GM21576 (cell line): Measurements from ENCODE around the gene XNDC1N.
A peak's percentile ranks its signal among the peaks of the same experiment; 100 is the strongest.
"Not testable (repeated sequence)": the region's sequence is repeated elsewhere in the genome, so short reads cannot be mapped to it uniquely, and the experiment has no call there.

ENCODE experiments used
- ATAC-seq: cut with Tn5 transposase; IDR thresholded peaks from one replicate; pipeline ENCODE4 v1.9.1; 2021; ENCODE audit warnings: mild to moderate bottlenecking, moderate library complexity; ENCODE audit not compliant: unreplicated experiment

Gene XNDC1N

DNA sequence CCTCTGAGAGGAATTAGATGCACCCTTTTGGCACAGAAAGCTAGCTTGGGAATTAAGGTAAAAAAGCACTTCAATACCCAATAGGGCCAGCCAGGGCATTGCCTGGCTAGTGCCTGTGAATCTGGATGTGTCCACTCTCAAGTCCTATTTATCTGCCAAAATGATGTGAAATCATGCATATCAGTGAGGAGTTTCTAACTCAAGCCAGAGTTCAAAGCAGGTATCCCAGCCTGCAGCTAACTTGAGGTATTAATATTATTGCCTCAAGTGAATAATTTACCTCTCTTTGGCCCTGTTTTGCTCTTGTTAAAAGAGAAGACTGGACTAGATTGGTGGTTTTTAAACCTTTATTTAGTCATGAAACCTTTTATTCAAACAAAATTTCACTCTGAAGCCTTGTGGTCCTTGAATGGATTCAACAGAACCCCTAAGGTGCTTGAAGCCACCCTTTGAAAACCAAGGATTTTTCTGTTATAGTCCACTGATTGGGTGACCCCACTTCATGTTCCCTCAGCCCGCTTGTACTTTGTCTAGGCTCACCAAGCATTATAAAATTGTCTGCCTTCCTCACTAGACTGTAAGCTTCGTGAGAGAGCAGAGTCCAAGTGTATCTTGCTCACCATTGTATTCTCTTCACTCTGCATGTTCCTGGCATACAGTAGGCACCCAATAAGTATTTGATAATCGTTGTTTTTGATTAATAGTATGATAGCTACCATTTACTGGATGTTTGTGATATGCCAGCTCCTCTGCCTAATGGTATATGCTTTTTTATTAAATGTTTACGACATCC, 4.9 kb upstream of the XNDC1N start:
- ATAC-seq, result no peak

DNA sequence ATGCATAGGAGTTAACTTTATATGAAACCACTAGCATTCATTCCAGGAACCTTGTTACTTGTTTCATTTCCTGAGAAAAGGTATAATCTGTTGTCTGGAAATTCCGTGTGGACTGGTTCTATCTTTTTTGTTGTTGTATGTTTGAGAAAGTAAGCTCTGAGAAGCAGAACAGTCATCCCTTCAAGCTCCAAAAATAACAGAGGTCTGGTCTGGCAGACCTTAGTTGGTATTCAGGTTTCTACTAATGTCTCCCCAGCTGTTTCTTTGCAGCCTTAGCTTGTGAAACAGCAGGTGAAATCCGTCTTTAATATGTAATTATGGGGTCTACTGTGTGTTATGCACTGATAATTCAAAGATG, 2.8 kb upstream of the XNDC1N start:
- ATAC-seq, result no peak

DNA sequence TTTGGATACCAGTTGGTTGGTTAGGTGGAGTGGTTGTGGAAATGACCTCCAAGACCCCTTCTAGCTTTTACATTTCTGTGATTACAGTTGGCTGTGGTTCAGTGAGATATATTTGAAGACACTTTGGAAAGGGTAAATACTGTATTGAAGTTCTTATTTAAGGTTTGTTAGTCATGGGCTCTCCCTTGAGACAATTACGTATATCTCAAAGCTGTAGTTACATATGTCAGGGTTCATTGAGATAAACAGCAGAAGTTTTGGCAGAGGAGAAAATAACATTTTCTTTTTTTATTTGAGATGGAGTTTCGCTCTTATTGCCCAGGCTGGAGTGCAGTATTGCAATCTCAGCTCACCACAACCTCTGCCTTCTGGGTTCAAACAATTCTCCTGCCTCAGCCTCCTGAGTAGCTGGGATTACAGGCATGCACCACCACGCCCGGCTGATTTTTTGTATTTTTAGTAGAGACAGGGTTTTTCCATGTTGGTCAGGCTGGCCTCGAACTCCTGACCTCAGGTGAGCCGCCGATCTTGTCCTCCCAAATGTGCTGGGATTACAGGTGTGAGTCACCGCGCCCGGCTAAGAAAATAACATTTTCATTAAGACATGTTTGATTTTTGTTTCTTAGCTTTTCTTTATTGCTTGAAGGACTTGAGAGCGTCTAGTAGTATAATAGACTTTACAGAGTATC, 2.3 kb upstream of the XNDC1N start:
- no peak for ATAC-seq

DNA sequence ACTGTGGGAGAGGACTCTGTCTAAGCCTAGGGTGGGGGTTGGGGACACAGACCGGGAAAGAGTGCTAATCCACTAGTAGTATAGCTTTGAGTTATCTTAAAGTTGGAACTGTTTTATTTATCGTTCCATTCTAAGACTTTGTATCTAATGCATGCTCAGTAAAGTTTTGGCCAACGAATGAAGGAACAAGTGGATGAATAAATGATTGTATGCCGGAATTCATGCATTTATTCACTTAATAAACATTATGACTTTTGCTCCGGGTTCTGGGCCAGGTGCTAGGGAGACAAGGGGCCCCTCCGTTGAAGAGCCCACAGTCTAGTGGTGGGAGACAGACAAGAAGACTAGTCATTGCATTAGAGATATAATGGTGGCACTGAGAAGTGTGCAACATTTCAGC, 1.1 kb upstream of the XNDC1N start:
- ATAC-seq, result no peak

DNA sequence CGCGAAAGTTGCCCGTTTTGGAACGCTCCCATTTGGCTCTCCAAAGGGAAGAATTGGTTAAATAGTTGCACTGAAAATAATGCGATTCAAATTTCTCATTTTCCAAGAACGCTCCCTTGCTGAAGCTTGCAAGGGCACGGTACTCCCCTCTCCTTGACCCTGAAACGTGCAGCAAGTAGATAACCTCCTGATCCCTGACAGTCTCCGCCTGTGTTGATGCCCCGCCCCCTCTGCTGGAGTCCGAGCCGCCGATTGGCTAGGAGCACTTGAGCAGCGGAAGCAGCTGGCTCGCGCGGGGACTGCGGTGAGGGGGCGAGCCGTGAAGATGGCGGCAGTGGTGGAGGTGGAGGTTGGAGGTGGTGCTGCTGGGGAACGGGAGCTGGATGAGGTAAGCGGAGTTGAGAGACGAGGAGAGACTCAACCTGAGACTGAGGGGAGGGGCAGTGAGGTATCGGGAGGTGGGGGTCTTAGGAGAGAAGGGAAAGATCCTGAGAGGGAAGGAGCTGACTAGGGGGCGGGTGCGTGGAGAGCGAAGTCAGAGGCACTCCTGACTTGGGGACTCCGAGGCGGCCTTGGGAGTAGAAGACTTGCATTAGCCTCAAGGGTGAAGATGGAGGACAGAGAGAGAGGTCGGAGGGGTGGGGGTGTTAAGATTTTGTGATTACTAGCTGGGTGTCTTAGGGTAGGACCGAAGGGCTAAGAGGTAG, 496 bp upstream of the XNDC1N start, which contains the start of gene RNF121:
Gene RNF121 (plus strand): TSS at position 310 of the 707 bp plus-strand sequence. CDS start 16 bp downstream, at position 326.
- ATAC-seq, result peak; percentile 80

DNA sequence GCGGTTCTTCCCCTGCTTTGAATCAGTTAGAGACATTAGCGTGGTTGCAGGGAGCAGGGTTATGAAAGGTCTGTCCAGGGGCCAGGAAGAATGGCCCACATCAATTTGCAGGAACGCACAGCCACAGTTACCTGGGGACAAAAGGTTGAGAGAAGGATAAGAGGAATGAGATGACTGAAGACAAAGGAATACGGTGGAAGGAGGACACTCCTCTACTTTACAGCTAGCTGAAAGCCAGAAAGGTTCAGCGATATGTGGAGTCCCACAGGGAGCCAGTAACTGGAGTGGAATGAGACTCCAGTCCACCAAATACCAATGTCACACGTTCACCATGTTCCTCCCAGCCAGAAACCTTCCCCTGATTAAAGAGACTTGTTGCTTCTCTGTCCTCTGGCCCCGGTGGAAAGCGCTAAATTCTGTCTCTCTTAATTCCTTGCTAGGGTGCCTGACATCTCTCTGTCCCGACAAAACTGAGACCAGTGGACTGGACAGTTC, 10.7 kb downstream of the XNDC1N start:
- ATAC-seq, result no peak

DNA sequence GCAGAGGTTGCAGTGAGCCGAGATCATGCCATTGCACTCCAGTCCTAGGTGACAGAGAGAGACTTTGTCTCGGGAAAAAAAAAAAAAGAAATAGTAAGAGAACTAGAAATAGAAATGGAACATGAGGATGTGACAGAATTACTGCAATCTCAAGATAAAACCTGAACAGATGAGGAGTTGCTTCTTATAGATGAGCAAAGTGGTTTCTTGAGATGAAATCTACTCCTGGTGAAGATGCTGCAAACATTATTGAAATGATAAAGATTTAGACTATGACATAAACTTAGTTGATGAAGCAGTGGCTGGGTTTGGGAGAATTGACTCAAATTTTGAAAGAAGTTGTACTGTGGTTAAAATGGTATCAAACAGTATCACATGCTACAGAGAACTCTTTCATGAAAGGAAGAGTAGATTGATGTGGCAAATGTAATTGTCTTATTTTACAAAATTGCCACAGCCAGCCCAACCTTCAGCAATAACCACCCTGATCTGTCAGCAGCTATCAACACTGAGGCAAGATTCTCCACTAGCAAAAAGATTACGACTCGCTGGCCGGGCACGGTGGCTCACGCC, 13.7 kb downstream of the XNDC1N start:
- no peak for ATAC-seq

DNA sequence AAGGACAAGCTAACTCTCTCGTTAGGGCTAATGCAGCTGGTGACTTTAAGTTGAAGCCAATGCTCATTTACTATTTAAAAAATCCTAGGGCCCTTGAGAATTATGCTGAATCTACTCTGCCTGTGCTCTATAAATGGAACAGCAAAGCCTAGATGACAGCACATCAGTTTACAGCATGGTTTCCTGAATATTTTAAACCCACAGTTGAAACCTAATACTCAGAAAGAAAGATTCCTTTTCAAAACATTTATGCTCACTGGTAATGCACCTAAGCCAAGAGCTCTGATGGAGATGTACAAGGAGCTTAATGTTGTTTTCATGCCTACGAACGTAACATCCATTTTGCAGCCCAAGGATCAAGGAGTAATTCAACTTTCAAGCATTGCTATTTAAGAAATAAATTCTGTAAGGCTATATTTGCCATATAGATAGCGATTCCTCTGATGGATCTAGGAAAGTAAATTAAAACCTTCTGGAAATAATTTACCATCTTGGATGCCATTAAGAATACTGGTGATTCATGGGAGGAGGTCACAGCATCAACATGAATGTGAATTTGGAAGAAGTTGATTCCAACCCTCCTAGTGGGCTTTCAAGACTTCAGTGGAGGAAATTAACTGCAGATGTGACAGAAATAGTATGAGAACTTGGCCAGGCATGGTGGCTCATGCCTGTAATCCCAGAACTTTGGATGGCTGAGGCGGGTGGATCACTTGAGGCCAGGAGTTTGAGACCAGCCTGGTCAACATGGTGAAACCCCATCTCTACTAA, 14.5 kb downstream of the XNDC1N start:
- no peak for ATAC-seq

DNA sequence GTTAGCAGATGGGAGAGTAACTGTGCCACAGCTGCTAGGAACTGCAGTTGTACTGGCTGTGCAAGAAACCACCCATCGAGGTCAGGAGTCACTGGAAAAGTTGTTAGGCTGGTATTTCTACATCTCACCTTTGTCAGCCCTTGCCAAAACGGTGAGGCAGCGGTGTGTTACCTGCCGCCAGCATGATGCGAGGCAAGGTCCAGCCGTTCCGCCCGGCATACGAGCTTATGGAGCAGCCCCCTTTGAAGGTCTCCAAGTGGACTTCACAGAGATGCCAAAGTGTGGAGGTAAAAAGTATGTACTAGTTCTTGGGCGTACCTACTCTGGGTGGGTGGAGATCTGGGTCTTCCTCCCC, 16.4 kb downstream of the XNDC1N start:
- not testable (repeated sequence) for ATAC-seq

DNA sequence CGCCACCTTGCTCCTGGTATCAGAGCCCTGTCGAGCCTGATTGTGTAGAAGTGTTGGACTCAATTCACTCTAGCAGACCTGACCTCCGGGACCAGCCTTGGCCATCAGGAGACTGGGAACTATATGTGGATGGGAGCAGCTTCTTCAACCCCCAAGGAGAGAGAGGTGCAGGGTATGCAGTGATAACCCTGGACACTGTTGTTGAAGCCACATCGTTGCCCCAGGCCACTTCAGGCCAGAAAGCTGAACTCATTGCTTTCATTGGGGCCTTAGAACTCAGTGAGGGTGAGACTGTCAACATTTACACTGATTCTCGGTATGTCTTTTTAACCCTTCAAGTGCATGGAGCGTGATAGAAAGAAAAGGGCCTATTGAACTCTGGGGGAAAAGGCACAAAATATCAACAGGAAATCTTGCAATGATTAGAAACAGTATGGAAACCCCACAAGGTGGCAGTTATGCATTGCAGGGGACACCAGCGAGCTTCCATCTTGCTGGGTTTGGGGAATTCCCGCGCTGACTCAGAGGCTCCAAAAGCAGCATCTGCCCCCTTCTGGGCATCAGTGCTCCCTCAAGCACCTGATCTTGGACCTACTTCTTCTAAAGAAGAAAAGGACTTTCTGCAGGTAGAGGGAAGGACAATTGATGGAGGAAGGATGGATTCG, 16.9 kb downstream of the XNDC1N start:
- not testable (repeated sequence) for ATAC-seq

DNA sequence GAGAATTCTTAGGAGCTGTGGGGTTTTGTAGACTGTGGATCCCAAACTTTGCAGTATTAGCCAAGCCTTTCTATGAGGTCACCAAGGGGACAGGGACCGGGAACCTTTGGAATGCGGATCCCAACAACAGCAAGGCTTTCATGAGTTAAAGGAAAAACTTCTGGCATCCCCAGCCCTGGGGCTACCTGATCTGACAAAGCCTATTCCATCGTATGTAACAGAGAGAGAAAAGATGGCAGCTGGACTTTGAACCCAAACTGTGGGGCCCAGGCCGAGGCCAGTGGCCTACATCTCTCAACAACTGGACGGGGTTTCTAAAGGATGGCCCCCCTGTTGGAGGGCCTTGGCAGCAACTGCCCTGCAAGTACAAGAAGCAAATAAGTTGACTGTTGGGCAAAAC, 17.6 kb downstream of the XNDC1N start:
- ATAC-seq, result not testable (repeated sequence)

DNA sequence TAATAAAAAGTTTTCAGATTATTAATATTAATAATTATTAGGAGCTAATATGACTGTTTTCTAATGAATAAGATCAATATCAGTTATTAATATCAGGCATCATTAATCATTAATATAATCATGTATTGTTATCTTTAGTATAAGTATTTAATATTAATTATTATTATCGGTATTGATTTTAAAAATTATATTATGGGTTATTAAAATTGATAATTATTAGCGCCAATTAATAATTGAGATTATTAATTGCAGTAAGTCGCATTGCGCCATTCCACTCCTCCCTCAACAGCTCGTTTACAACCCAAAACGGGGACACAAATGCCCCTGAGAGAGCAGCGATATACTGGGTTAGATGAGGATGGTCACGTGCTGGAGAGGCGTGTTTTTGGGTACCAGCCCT, 20.2 kb downstream of the XNDC1N start:
- no peak for ATAC-seq

DNA sequence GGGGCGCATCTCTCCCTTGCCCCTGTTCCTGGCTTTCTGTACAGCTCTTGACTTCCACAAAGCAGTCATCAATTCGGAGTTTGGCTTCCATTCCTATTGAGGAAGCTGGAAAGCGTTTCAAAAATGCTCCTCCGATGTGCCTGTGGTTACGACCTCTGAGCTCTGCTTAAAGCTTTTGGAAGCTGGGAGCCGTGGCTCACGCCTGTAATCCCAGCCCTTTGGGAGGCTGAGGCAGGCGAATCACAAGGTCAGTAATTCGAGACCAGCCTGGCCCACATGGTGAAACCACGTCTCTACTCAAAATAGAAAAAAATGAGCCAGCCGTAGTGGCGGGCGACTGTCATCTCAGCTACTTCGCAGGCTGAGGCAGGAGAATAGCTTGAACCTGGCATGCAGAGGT, 27.3 kb downstream of the XNDC1N start:
- ATAC-seq, result not testable (repeated sequence)

DNA sequence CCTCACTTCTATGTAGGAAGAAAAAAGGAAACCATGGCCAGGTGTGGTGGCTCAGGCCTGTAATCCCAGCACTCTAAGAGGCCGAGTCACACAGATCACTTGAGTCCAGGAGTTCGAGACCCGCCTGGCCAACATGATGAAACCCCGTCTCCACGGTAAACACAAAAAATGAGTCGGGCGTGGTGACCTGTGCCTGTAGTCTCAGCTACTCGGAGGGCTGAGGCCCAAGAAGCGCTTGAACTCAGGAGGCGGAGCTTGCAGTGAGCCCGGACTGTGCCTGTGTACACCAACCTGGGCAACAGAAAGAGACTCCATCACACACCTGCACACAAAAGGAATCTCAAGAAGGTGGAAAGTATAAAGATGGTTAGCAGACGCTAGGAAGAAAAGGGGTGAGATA, 32.4 kb downstream of the XNDC1N start:
- ATAC-seq, result no peak

DNA sequence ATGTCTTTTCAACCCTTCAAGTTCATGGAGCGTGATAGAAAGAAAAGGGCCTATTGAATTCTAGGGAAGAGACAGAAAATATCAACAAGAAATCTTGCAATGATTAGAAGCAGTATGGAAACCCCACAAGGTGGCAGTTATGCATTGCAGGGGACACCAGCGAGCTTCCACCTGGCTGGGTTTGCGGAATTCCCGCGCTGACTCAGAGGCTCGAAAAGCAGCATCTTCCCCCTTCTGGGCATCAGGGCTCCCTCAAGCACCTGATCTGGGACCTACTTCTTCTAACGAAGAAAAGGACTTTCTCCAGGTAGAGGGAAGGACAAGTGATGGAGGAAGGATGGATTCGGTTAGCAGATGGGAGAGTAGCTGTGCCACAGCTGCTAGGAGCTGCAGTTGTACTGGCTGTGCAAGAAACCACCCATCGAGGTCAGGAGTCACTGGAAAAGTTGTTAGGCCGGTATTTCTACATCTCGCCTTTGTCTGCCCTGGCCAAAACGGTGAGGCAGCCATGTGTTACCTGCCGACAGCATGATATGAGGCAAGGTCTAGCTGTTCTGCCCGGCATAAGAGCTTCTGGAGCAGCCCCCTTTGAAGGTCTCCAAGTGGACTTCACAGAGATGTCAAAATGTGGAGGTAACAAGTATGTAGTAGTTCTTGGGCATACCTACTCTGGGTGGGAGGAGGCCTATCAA, 39.1 kb downstream of the XNDC1N start:
- ATAC-seq, result not testable (repeated sequence)

DNA sequence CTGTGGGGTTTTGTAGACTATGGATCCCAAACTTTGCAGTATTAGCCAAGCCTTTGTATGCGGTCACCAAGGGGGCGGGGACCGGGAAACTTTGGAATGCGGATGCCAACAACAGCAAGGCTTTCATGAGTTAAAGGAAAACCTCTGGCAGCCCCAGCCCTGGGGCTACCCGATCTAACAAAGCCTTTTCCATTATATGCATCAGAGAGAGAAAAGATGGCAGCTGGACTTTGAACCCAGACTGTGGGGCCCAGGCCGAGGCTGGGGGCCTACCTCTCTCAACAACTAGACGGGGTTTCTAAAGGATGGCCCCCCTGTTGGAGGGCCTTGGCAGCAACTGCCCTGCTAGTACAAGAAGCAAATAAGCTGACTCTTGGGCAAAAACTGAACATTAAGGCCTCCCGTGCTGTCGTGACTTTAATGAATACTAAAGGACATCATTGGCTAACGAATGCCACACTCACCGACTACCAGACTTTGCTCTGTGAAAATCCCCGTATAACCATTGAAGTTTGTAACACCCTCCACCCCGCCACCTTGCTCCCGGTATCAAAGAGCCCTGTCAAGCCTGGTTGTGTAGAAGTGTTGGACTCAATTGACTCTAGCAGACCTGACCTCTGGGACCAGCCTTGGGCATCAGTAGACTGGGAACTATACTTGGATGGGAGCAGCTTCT, 39.9 kb downstream of the XNDC1N start:
- not testable (repeated sequence) for ATAC-seq

DNA sequence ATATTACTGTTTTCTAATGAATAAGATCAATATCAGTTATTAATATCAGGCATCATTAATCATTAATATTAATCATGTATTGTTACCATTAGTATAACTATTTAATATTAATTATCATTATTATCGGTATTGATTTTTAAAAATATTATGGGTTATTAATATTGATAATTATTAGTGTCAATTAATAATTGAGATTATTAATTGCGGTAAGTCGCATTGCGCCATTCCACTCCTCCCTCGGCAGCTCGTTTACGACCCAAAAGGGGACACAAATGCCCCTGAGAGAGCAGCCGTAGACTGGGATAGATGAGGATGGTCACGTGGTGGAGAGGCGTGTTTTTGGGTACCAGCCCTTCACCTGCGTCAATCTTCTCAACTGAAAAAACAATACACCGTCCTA, 42.6 kb downstream of the XNDC1N start:
- ATAC-seq, result not testable (repeated sequence)
